Left ventricle myocardium superior (tissue), 1 donor: ENCODE results near the gene HOXB9. TPM values are rescaled to one million over a fixed set of nuclear protein-coding genes. Genes with fewer than 3 reads are reported as not detected.
A peak's percentile ranks its signal among the peaks of the same experiment; 100 is the strongest.

ENCODE experiments used
- ATAC-seq: fragments of 200-7000 bp; cut with Tn5 transposase; one replicate; pipeline ENCODE4 v1.9.1; 2020; ENCODE audit warnings: mild to moderate bottlenecking, moderate library complexity
- DNase-seq: peaks from one replicate; pipeline ENCODE4 v3.0.0-alpha.2; 2020
- intact Hi-C: fragments of 100-400 bp; cut with micrococcal nuclease; formaldehyde crosslinking; loops from one replicate; pipeline ENCODE4 v1.11.0; 2022
- total RNA-seq: library from RNA; stranded (reverse); fragmentation: NEBNext Ultra II Directional; extraction: Animal tissue kit (Norgen Biotek cat#: 25700); gene quantifications from one replicate; pipeline ENCODE4 v1.2.1, GENCODE V29; 2021
- donor health status: DM: no; HTN: yes; CAD: no; lungs with severe emphysema.

Gene HOXB9
- total RNA-seq, 1 donor from 2014 or later = not detected

DNA sequence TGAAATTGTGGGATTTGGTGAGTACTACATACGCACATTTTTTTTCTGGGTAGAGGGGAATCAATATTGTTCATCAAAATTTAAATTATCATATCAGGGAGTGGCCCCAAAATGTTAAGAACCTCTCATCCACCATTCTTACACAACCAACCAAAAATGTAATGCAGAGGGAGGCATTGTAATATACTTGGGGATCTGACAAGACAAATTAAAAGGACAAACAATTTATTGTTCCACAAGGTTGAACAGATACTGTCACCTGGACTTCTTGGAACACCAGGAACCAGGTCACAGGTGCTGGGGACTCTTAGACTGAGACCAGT lies 14.7 kb upstream of the HOXB9 start:
- no peak for ATAC-seq
- intact Hi-C loops = no loop called here
- no peak for DNase-seq

DNA sequence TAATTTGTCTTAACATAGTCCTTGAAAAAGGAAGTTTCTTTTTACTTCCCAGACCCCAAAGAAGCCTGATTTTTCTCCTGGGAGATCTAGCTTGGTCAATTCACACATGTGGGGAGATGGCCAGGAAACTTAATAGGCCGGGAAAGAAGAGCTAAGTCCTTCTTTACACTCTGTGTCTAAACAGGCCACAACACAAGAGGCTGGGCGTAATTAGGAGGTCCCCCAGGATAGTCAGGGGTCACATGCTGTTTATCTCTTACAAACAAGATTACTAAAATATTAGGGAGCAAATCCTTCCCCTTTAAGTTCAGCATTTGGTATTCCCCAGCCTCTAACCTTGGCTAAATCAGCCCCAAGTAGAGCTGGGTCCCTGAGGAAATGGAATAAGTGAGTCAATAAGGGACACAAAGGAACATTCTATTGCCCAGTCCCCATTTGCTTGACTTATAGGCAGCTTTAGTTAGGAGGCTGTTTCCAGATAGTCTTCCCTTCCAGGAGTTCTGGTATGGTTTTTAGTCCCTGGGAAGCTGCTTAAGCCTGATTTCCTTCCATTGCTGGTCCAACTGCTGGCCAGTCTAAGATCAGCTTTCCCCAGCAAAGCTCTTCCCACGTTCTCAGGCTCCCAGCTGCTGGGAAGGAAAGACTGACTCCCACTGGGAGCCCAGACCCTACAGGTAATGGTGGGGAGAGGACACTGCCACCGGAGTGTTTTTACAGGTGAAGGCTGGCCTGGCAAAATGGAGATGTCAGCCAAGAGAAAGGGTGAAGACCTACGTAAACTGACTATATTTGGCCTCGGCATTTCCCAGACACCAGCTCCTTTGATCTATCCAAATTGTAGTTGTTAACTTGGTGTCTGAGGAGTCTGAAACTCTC lies 14.1 kb upstream of the HOXB9 start:
- intact Hi-C loops = no loop called here
- no peak for DNase-seq
- no peak for ATAC-seq

DNA sequence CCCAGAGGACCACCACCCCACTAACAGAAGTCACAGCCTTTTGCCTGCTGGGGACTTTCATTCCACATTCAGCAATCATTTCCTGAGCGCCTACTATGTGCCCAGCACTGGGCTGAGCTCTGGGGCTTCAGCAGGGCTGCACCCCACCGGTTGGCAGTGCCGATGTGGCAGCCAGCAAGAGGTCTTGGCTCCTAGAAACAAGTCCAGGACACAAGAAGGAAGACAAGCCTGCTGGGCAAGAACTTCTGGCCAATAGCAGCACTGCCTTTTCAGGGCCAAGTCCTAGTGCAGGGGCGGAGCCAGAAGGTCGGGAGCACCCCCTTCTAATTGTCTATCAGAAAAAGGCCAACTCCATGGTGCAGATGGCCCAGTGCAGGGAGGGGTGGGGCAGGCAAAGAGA lies 13.0 kb upstream of the HOXB9 start:
- ATAC-seq = no peak
- intact Hi-C loops = no loop called here
- DNase-seq = no peak

DNA sequence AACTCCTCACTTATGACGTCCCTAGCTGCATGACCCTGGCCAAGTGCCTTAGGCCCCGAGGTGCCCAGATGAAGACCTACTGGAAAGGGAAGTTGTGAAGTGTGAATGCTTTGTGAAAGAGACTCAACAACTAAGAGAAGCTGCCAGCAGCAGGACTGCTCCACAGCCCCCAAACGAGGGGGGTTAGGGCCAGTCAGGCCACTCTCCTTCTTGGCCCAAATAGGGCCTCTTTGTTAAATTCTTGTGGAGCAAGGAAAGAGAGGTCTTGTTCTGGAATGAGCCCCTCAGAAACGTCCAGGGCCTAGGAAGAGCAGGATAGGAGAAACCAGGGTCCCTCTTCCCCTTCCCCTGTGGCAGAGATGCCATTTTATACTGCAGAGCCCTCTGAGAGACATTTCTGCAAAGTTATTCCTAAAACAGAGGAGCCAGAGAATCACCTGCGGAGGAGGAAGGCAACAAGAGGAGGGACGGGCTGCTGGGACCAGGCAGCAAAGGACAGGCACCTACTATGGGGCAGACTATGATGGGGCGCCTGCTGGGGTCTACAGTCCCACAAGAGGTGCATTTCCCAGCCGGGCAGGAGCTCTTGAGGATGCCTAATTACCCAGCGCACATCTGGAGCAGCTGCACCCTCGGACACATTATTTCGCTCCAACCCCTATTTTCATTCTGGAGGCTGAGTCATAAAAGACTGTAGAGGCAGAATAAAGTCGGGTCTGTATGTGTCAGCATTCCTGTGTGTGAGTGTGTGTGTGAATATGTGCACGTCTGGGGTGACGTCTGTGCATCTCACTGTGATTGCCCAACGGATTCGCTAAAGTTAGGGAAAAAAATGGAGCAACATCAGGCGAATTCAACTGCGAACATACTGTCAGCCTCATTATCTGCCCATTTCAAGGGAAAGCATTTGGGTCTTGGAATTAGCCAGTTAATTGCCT lies 11.4 kb upstream of the HOXB9 start:
- no peak for DNase-seq
- intact Hi-C loops = no loop called here

DNA sequence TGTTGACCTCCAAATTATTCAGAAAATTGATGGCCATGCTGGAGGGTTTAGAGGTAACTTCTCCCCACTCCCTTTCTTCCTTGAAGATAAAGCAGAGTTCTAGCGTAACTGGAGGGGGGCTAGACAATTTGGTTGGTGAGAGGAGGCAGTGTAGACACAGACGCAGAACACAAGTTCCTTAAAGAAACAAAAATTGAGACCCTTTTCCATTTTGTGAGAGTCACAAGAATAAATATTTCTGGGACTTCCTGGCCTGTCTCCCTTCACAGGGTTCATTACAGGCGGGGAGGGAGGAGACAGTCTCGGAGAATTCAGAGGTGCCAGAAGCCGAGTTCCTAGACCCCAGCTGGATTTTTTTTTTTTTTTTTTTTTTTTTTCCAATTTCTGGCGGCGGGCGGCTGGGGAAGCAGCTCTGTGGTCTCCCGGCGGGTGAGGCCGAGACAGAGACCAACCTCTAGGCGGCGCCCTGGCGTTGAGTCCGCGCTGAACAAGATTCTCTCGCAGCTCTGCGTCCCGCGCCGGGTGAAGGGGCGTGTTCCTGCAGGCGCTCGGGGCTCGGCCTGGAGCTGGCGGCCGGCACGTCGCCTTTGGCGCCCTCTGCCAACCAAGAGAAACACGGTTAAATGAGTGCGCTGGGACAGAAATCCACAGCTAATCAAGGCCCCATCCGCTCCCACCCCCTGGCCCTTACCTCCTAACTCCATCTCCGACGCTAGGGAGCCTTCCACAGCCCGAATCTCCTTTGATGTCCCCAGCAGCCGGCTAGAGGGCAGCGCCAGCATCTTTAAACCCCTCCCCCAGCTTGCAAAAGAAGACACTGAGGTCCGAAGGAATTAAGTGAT lies 10.2 kb upstream of the HOXB9 start:
- DNase-seq = peak; percentile 69
- intact Hi-C loops = no loop called here
- no peak for ATAC-seq

More for the DNA sequence above, 11.4 kb upstream of the HOXB9 start:
- ATAC-seq = no peak

DNA sequence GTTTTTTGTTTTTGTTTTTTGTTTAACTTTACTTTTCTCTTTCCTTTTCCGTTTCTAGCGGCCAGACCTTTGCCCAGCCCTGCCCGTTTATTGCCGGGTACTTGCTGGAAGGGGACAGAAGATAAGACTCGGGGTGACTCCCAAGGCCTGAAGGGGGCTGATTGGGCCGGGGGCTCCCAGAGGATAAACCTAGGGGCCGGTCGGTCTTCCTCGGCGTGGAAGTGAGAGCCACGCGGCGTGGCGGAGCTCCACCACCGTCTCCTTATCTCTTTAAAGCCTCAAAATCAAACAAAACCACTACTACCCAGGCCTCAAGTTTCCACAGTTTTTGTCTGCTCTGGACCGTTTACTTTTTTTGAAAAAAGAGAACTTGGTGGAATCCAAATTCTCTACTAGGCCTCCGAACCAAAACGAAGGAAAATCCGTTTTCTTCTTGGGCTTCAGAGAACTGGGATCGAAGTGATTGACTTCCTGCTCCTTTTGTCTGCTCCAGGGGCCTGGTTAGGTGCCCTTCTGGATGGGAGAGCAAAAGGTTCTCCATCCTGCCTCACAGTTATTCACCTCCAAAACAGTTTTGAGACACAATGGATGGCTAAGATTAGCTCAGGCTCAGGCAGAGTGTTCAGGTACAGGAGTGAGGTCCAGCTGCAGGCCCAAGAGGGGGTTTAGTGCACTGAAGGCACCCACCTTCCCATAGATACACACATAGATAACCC lies 8.5 kb upstream of the HOXB9 start:
- ATAC-seq (no peak), DNase-seq (no peak)
- intact Hi-C loops = no loop called here

DNA sequence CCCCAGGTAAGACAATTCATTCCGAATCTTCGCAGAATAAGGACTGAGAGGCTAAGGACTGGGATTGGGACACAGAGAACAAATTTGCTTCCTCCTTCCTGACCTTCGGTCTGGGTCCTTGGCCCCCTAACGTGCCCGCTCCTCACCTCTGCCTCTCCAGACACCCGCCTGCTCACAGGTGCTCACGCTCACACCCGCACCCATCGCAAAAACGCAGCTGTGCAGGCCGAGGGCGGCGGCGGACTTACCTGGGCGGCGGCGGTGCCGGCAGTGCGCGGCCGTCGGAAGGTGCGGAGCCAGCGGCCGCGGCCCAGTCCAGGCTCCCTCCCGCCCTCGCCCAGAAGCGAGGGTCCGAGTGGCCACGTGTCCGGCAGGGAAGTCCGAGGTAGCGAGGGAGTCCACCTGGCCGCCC lies 7.1 kb upstream of the HOXB9 start:
- intact Hi-C loops = no loop called here
- ATAC-seq (no peak), DNase-seq (no peak)

DNA sequence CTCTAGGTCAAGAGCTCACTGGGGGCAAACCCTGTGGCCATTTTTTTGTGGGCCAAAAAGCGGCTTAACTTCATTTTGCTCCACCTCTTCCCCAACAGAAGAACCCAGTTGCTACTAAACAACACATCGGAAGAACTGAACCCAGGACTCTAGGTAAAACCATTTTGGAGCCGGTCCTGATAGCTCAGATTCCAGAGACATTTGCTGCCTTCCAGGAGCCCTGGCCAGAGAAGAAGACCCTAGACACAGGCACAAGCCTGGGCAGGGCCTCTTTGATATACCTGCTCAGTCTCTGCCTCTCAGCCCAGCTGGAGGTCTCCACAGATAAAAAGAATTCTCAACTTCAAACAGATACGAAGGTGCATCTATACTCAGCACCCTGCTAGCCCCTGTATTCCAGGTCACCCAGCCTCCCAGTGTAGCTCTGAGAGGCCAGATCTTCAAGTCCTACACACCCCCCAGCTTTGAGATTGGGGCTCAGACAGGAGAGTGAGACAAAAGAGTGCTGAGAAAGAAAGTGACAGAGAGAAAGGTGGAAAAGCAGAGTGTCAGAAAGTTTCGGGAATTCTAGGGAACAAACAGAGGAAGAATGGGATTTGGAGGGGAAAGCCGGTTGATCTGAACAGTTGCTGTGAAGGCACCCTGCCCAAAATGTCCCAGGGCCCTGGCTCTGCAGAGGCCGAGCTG lies 6.6 kb upstream of the HOXB9 start:
- no peak for ATAC-seq
- intact Hi-C loops = no loop called here

DNA sequence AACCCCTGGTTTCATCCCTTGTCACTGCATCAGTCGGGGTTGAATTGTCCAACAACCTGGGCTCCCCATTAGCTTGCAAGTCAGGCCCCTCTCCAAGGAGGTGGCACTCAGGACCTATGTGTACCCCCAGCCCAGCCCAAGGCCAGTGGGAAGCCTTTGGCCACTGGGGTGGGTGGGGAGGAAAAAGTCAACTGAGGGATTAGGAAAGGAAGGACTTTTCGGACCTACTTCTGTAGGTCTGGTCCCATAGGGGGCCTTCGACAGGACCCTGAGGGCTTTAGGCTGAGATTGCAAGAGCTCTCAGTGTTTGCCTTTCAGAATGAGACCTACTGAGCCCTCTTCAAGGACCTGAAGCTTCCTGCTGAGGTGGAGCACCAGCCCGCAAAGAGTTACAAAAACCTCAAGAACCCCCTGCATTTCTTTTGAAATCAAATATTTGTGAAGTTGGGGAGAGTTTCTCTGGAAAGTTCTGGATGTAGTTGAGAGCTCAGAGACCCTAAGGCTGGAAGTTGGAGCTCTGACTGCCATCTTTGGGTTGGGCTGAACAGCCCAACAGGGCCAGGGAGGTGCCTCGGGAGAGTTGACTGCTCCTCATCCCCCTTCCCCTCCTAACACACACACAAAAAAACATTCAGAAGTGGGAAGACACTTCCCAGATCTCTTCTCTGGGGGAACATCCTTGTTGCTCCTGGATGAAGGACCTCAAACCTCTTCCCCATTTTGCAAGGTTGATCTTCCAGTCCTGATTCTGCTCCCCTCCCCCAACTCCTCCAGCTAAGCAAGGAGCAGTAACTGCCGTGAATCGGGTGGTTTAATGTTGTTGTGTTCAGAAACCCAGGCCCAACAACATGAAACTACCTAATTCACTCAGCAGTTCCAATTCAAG lies 5.8 kb upstream of the HOXB9 start:
- intact Hi-C loops = no loop called here
- ATAC-seq (no peak), DNase-seq (no peak)

More for the DNA sequence above, 6.6 kb upstream of the HOXB9 start:
- DNase-seq = no peak

DNA sequence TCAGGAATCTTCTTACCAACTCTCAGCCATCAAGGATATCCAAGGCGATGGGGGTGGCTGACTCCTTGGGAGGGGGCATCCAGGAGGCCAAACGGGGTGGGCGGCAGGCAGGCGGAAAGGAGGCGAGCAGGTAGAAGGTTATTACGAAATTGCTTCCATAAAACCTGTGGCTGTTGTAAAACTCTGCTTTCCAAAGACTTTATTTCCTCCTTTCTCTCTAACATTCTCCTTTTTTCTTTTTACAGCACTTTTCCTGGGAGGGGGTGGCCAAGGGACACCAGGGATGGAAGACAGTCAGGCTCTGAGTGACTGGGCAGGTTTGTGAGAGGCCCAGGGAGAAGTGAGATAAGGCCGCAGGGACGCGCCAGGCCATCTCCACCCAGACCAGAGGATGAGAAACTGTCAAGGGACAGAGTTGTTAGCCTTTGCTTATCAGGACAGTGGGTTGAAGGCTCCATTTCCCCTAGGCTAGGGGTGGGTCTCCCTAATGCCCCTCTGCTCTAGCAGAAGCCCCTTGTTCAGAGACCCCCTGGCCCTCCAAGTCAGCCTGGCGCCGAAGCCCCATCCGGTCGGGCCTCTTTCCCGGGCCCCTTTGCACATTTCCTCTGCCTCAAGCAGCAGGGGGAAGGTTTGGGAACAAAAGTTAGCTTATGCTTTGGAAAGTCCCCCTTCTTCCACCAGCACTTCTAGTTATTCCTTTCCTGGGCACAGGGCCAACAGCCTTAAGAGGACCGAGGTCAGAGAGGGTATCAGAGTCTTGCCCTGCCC lies 5.0 kb upstream of the HOXB9 start:
- no peak for ATAC-seq
- intact Hi-C loops = no loop called here
- no peak for DNase-seq

DNA sequence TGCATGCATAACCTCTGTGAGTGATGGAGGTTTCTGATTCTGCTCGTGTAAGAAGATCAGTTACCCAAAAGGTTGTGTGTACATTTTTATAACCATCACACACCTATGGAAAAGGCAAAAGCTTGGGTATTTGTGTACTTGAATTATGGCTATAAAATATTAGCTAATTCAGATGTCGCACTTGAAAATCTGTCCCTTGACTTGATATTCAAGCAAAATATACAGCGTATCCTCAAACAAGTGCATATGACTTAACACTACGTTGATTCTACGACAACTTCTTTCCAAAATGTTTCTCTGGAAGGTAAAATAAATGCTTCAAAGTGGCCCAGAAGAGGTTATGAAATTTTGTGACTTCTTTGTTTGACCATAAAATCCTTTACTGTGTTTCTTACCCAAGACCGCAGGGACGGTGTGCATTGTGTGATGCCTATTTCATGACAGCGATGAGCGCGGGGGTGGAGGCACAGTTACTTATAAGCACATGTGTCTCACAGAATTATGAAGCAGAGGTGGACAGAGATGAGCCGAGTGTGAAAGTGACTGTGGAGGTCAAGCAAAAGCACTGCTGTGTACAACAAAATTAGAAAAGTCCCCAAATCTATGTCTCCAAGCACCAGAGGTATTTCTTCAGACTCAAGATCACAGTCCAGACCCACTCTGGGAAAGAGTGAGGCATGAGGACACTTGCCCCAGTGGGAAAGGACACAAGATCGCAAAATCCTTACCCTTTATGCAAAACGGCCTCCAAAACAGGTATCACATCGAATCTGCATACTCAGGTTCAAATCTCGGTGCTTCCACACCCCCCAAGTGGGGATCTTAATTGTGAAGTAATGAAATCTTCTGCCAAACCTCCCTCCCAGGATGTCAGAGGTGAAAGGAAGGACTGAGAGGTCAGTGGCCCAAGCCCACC lies 4.1 kb upstream of the HOXB9 start:
- no peak for ATAC-seq
- intact Hi-C loops = no loop called here
- DNase-seq = no peak

DNA sequence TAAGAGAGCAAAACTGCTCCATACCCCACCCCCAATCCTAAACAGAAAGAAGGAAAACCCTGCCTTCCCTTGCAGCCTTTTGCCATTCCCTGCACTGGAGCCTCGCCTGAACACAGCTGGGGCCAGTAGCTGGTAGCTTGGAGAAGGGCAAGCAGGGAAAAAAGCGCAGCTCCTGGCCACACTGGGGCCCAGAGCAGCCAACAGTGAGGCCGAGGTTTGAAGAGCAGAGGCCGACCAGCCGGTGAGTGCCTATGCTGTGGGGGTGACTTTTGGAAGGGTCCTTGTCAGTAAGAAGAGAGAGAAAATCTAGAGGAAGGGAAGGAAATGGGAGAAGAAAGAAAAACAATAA lies 3.2 kb upstream of the HOXB9 start:
- DNase-seq = no peak
- intact Hi-C loops = no loop called here
- no peak for ATAC-seq

DNA sequence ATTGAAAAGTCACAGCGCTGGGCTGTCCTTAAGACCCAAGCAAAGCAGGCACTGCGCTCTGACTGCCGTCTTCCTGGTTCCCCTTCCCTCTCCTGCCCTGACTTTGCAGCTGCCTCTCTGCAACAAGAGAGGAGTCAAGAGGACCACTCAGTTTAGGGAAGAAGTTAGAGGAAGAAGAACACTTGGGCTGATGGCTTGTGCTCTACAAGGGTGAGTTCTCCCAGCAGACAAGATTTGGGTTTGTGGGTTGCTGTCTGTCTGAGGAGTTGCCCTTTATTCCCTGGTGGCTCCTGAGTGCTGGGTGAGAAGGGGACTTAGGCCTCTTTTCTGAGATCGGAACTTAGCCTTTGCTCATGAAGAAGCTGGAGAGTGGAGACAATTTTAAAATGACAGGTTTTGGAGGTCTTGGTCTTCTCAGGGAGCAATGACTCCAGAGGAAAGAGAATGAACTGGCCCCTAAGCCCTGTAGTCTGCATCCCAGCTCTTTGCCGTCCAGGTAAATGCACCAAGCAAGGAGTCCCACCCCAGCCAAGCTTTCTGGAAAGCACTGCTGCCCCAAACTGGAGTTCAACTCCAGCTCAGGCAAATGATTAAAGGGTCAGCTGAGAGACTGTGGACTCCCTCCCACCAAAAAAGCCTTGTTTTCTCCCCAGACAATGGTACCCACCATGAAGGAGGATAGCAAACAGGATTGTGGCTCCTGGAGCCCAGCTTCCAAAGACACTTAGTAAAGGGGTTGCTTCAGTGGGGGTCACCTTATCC lies 2.7 kb upstream of the HOXB9 start:
- DNase-seq (no peak), ATAC-seq (no peak)
- intact Hi-C loops = no loop called here

DNA sequence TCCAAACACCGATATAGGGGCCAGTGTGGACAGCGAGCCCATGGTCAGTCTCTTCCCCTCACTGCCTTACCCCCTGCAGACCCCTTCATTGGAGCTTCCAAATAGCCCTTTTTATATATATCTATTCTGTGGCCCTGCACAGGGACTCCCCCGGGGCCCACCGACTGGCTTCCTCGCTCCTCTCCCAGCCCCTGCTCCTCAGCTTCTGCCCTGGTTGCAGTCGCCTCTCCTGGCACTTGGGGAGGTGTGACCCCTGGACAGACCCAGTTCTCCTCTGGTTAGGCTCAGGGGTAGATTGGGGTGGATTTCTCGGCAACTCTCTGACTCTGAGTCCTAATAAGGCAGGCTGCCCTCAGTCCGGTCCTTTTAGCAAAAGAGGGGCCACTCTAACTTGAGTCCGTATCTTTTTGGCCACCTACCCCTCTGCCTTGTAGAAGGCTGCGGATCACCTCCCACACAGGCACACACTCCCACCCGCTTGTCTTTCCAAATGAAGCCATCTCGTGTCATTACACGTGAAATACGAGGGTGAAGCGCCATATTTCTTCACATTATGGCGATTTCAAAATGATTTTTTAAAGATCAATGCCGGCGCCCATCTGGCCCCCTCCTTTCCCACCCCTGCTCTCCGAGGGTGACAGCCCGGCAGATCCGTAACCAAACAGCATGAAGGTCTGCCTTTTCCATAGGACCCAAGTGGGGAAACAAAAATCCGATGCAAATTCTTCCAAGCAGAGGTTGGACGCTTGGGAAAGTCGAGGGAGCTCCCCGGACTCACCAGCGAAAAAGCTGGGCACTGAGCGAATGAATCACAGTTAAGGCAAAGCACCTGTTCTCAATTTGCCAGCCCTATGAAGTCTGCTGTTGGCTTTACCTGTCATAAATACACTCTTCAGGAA lies 1.7 kb upstream of the HOXB9 start:
- intact Hi-C loops = no loop called here

More for the DNA sequence above, 1.7 kb upstream of the HOXB9 start:
- ATAC-seq (no peak), DNase-seq (no peak)
